Retinal pigment epithelial cell (primary cell): Measurements from ENCODE around the gene CUX1.

ENCODE experiments used
- DNase-seq: peaks from one replicate; pipeline ENCODE4 v3.0.0-alpha.2; 2010; ENCODE audit warnings: low read depth
- H3K4me3 ChIP-seq: 2 replicates; pipeline ENCODE4 v1.5.1; 2011; ENCODE audit warnings: mild to moderate bottlenecking, low read length, control low read depth, moderate library complexity
- TF ChIP-seq, protein P1 (sequence below): conservative IDR thresholded peaks from 2 replicates; pipeline ENCODE4 v1.5.1; 2011; ENCODE audit warnings: low read depth, low read length, control low read depth, inconsistent platforms

Gene CUX1

DNA sequence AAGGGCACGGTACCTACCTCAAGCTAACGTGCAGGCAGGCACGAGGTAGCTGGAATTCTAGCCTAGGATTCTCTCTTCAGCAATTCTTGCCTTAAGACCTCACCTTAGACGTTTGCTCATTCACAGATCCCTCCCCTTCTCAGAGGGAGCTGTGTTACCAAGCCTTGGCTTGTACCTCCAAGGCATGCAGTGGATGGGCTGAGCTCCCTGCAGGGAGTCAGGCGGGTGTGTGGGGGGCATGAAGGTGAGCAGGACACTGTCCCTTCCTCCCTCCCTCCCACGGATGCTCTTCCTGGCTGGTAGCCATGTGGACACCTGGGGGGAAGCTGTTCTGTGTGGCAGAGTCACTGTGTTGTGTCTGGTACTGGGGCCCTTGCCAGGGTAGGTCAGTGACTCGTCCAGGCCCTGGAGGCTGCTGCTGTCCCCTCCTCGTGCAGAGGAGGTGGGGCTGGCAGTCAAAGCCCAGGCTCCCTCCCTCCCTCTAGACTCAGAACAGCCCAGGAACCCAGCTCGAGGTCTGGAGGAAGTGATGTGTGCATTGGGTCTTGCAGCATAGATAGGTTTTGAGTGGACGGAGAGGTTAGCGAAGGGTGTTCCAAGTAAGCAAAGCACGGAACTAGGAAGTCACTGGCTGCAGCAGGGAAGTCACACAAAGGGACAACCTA lies 247.1 kb downstream of the CUX1 start:
- no peak overlapping the region for H3K4me3 ChIP-seq
- DNase-seq, result no peak
- TF ChIP-seq, protein P1, sequence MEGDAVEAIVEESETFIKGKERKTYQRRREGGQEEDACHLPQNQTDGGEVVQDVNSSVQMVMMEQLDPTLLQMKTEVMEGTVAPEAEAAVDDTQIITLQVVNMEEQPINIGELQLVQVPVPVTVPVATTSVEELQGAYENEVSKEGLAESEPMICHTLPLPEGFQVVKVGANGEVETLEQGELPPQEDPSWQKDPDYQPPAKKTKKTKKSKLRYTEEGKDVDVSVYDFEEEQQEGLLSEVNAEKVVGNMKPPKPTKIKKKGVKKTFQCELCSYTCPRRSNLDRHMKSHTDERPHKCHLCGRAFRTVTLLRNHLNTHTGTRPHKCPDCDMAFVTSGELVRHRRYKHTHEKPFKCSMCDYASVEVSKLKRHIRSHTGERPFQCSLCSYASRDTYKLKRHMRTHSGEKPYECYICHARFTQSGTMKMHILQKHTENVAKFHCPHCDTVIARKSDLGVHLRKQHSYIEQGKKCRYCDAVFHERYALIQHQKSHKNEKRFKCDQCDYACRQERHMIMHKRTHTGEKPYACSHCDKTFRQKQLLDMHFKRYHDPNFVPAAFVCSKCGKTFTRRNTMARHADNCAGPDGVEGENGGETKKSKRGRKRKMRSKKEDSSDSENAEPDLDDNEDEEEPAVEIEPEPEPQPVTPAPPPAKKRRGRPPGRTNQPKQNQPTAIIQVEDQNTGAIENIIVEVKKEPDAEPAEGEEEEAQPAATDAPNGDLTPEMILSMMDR, result no peak

DNA sequence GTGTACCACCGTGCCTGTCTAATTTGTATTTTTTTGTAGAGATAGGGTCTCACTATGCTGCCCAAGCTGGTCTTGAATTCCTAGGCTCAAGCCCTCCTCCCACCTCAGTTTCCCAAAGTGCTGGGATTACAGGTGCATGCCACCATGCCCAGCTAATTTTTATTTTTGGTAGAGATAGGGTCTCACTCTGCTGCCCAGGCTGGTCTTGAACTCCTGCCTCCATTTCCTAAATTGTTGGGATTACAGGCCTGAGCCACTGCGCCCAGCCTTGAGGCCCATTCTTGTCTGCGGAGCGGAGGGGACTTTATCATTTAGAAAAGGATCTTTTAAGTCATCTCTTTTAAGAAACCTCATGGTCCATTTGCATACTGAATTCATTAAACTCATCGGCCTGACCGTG lies 247.8 kb downstream of the CUX1 start:
- H3K4me3 ChIP-seq, result no peak overlapping the region
- no peak for DNase-seq
- TF ChIP-seq, protein P1, result no peak

DNA sequence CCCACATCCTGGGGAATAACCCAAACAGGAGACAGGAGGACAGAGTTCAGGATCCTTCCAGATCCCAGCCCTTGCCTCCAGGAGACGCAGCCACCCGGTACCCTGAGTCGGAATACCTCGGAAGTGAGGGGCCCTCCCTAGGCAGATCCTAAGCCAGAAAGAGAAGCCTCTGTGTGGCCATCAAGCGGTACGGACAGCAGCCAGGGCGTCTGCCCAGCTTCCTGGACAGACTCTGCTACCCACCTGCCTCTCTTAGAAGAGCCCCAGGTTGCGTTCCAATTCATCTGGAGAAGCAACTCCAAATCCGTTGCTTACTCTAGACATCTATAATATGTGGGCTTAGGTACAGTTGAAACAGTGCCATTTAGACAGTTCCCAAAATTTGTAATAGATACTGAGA lies 249.1 kb downstream of the CUX1 start:
- TF ChIP-seq, protein P1, result no peak
- DNase-seq, result no peak
- no peak overlapping the region for H3K4me3 ChIP-seq

DNA sequence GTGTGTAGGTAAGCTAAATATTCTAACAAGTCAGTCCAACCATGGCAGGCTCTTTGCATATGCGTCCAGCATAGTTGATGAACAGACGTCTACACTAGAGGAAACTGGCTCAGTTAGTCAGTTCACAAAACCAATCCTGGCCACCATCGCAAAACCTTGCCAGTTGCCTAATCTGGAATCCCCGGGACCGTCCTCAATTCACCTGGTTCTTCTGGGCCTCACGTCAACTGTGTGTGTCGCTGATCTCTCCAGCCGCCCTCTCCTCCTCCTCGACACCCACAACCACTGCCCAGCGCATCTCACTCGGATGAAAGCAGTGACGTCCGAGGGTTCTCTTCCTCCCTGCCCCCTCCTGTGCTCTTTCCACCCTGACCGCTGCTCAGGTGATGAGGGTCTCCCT lies 251.4 kb downstream of the CUX1 start:
- DNase-seq, result no peak
- H3K4me3 ChIP-seq, result no peak overlapping the region
- TF ChIP-seq, protein P1, result no peak

DNA sequence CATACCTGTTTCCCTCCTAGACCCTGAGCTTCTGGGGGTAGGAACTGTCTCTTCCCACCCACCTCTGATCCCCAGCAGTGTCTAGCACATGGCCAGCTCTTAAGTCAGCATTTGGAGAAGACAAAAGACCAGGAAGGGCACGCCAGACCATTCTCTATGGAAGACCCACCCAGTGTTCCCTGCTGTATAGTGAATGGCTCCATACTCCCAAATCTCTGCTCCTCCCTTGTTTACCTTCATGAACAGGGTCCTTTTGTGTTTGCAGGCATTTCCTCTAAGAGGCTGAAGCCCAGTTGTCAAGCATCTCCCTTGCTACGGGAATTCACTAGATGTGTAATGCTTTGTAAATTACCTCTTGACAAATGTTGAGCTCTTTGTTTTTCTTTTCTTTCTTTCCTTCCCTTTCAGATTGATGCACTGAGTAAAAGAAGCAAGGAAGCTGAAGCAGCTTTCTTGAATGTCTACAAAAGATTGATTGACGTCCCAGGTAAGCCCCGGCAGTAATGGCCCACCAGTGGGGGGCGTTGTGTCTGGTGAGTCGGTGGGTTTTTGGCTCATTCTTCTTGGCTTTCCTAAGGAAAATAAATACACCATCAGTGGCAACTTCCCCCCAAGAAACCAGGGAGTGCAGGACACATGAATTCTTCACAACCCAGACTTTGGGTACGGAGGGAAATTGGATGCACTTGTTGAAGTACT lies 252.7 kb downstream of the CUX1 start:
- no peak for DNase-seq
- H3K4me3 ChIP-seq, result no peak overlapping the region
- TF ChIP-seq, protein P1, result peak; percentile 24

DNA sequence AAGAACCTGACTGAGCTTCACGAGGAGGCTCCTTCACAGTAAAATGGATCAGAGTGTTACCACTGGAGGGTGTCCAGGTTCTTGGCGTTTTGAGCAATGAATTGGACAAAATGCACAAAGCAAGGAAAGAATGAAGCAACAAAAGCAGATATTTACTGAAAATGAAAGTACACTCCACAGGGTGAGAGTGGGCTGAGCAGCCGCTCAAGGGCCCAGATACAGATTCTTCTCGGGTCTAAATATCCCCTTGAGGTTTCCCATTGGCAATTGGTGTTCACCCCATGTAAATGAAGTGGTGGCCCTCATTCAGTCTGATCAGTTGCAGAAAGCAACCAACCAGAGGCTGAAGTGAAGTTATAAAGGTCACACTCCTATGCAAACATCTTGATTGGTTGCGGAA lies 254.6 kb downstream of the CUX1 start:
- TF ChIP-seq, protein P1, result no peak
- DNase-seq, result no peak
- no peak overlapping the region for H3K4me3 ChIP-seq

DNA sequence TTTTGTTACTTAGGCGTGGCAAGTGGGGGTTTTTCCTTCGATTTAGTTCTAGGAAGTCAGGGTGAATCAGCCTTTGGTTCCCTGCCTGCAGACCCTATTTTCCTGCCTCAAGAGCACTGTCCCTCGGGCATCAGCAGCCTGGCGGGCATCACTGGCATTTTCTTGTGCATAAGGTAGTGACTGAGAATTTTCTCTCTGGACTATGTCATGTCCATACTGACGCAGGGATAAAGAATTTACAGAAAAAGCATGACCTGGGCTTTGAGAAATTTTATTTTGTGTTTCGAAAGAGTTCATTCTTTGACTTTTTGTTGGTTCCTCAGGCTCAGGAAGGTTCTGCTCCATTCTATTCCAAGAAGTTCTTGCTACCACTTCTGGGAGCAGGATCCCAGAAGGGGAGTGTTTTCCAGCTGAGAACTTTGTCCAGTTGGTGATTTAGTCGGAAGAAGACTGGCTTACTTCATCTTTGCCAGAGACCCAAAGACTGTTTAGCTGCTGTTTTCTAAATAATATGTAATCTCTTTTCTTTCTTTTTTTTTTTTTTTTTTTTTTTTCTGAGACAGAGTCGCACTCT lies 255.3 kb downstream of the CUX1 start:
- TF ChIP-seq, protein P1, result no peak
- no peak overlapping the region for H3K4me3 ChIP-seq
- DNase-seq, result no peak
